Liver (tissue), 9 donors: ENCODE measurements around the gene DNAH5. TPM values are rescaled to one million over a fixed set of nuclear protein-coding genes. Genes with fewer than 3 reads are reported as not detected.

Experiments
- DNase-seq: peaks from one replicate; pipeline ENCODE4 v3.0.0-alpha.2; 2017; ENCODE audit warnings: low spot score
- H3K27ac ChIP-seq, 2 donors: one replicate each; pipeline ENCODE4 v1.7.0; 2013; ENCODE audit warnings: inconsistent platforms in 2 of 2, low read length in 2 of 2, control low read depth in 1 of 2, low read depth in 1 of 2, mild to moderate bottlenecking in 1 of 2
- H3K27me3 ChIP-seq, 4 donors: one replicate each; pipeline versions ENCODE4 v1.6.1 to v1.7.0; 2013; ENCODE audit warnings: low read length in 3 of 4, inconsistent platforms in 1 of 4, mild to moderate bottlenecking in 1 of 4, moderate library complexity in 1 of 4; ENCODE audit not compliant: control insufficient read depth in 4 of 4, insufficient read depth in 4 of 4
- H3K36me3 ChIP-seq, 4 donors: one replicate each; pipeline versions ENCODE4 v1.6.1 to v1.7.0; 2013; ENCODE audit warnings: low read length in 3 of 4, mild to moderate bottlenecking in 3 of 4, low read depth in 1 of 4, moderate library complexity in 1 of 4; ENCODE audit not compliant: control insufficient read depth in 4 of 4, insufficient read depth in 3 of 4
- H3K4me1 ChIP-seq, 4 donors: one replicate each; pipeline versions ENCODE4 v1.6.1 to v1.7.0; 2013; ENCODE audit warnings: low read length in 3 of 4, mild to moderate bottlenecking in 3 of 4, moderate library complexity in 1 of 4; ENCODE audit not compliant: control insufficient read depth in 4 of 4, insufficient read depth in 4 of 4
- H3K4me3 ChIP-seq, 3 donors: one replicate each; pipeline versions ENCODE4 v1.6.1 to v1.7.0; 2013; ENCODE audit warnings: low read length in 3 of 3, control low read depth in 1 of 3, low read depth in 1 of 3, mild to moderate bottlenecking in 1 of 3
- H3K9ac ChIP-seq, 2 donors: one replicate each; pipeline ENCODE4 v1.7.0; 2013; ENCODE audit warnings: low read length in 2 of 2, mild to moderate bottlenecking in 2 of 2, moderate library complexity in 2 of 2, control low read depth in 1 of 2, low read depth in 1 of 2
- H3K9me3 ChIP-seq, 4 donors: one replicate each; pipeline versions ENCODE4 v1.6.1 to v1.7.0; 2013; ENCODE audit warnings: low read length in 3 of 4; ENCODE audit not compliant: control insufficient read depth in 4 of 4
- EGR1 ChIP-seq, 2 donors: IDR thresholded peaks; 2 replicates each; pipeline ENCODE4 v1.6.1; 2016 to 2018; ENCODE audit warnings: antibody characterized with exemption in 2 of 2, low read depth in 2 of 2
- FOXA1 ChIP-seq: IDR thresholded peaks from 2 replicates; pipeline ENCODE4 v1.6.1; 2016; ENCODE audit warnings: antibody characterized with exemption
- FOXA2 ChIP-seq: IDR thresholded peaks from 2 replicates; pipeline ENCODE4 v1.6.1; 2016; ENCODE audit warnings: antibody characterized with exemption
- GABPA ChIP-seq, 2 donors: IDR thresholded peaks in 1 of 2; conservative IDR thresholded peaks in 1 of 2; 2 replicates each; pipeline ENCODE4 v1.6.1; 2016; ENCODE audit warnings: antibody characterized with exemption in 2 of 2, mild to moderate bottlenecking in 1 of 2, moderate library complexity in 1 of 2
- HNF4A ChIP-seq, 2 donors: conservative IDR thresholded peaks; 2 replicates each; pipeline ENCODE4 v1.6.1; 2016; ENCODE audit warnings: antibody characterized with exemption in 2 of 2, mild to moderate bottlenecking in 2 of 2
- HNF4G ChIP-seq: IDR thresholded peaks from 2 replicates; pipeline ENCODE4 v1.6.1; 2016; ENCODE audit warnings: antibody characterized with exemption
- JUND ChIP-seq, 2 donors: IDR thresholded peaks; 2 replicates each; pipeline ENCODE4 v1.6.1; 2016; ENCODE audit warnings: antibody characterized with exemption in 2 of 2
- NR2F2 ChIP-seq: IDR thresholded peaks from 2 replicates; pipeline ENCODE4 v1.6.1; 2016; ENCODE audit warnings: antibody characterized with exemption
- RAD21 ChIP-seq, 2 donors: IDR thresholded peaks; 2 replicates each; pipeline ENCODE4 v1.6.1; 2016; ENCODE audit warnings: antibody characterized with exemption in 2 of 2, mild to moderate bottlenecking in 2 of 2
- SP1 ChIP-seq: IDR thresholded peaks from 2 replicates; pipeline ENCODE4 v1.6.1; 2018; ENCODE audit warnings: antibody characterized with exemption, mild to moderate bottlenecking
- TAF1 ChIP-seq: conservative IDR thresholded peaks from 2 replicates; pipeline ENCODE4 v1.6.1; 2016; ENCODE audit warnings: antibody characterized with exemption, mild to moderate bottlenecking
- YY1 ChIP-seq: IDR thresholded peaks from 2 replicates; pipeline ENCODE4 v1.6.1; 2016; ENCODE audit warnings: antibody characterized with exemption, mild to moderate bottlenecking
- WGBS: extraction: QIAGEN DNeasy Blood & Tissue Kit; methylation state at CpG from one replicate; pipeline ENCODE4 v1.1.7; 2013; 5-methylcytosine and 5-hydroxymethylcytosine counted together
- polyA plus RNA-seq, 2 donors: library from polyadenylated mRNA; stranded (reverse) in 1 of 2; unstranded in 1 of 2; fragments of 200-250 nt in 1 of 2; fragments of >200 nt in 1 of 2; fragmentation: Nextera tagmentation in 1 of 2; extraction: Ambion mirVana in 1 of 2; gene quantifications; one replicate each; pipeline versions ENCODE4 v1.2.1 to v1.2.3, GENCODE V29; 2013 to 2015
- total RNA-seq, 2 donors: library from RNA; depleted of rRNA; stranded (reverse); fragments of >200 nt; gene quantifications; one replicate each; pipeline ENCODE4 v1.2.3, GENCODE V29; 2014
- TF ChIP-seq, protein P1 (sequence below): fragments of 150-350 bp; IDR thresholded peaks from 2 replicates; pipeline ENCODE4 v1.5.1; 2017; ENCODE audit warnings: improper control_type of control experiment, low read depth, low read length; ENCODE audit not compliant: missing input control
- TF ChIP-seq, protein P2 (sequence below): IDR thresholded peaks from 2 replicates; pipeline ENCODE4 v1.6.1; 2016; ENCODE audit warnings: antibody characterized with exemption
- TF ChIP-seq, protein P3 (sequence below): IDR thresholded peaks from 2 replicates; pipeline ENCODE4 v1.6.1; 2016; ENCODE audit warnings: antibody characterized with exemption, mild to moderate bottlenecking
- TF ChIP-seq, protein P4 (sequence below): IDR thresholded peaks from 2 replicates; pipeline ENCODE4 v1.6.1; 2016; ENCODE audit warnings: antibody characterized with exemption
- TF ChIP-seq, protein P5 (sequence below): IDR thresholded peaks from 2 replicates; pipeline ENCODE4 v1.6.1; 2016; ENCODE audit warnings: antibody characterized with exemption
- donor health status: healthy.
- donor health status: healthy.
- donor health status: healthy.
- donor health status: healthy.
- donor health status: healthy.

Gene DNAH5
- total and polyA plus RNA-seq, 4 donors, result 0.19 to 14.8 (median 4.4) TPM

DNA sequence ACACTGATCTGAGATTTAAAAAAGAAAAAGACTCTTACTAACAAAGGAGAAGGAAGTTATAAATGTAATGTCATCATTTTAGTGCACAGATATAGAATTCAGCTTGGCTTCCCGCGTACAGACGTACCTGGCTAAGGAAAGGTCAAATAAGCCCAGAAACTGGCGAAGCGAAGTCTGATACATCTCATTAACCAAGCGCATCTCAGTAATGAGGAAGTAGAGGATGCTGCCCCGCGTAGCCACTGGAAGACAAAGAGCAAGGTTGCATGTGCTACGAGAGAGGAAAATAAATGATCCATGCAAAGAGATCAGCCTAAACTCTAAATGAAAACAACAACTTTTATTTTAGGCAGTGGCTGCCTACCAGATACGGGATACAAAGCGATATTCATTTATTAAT, 208.8 kb downstream of the DNAH5 start:
- 90% methylated on average over 11 of the region's 11 CpGs for WGBS
- no peak for DNase-seq
- H3K27me3 ChIP-seq, result no peaks in the 10 kb centered on the region
- no peaks in the 10 kb centered on the region for H3K36me3 ChIP-seq
- no peak overlapping the region for H3K9ac ChIP-seq
- TF ChIP-seq, protein P1, sequence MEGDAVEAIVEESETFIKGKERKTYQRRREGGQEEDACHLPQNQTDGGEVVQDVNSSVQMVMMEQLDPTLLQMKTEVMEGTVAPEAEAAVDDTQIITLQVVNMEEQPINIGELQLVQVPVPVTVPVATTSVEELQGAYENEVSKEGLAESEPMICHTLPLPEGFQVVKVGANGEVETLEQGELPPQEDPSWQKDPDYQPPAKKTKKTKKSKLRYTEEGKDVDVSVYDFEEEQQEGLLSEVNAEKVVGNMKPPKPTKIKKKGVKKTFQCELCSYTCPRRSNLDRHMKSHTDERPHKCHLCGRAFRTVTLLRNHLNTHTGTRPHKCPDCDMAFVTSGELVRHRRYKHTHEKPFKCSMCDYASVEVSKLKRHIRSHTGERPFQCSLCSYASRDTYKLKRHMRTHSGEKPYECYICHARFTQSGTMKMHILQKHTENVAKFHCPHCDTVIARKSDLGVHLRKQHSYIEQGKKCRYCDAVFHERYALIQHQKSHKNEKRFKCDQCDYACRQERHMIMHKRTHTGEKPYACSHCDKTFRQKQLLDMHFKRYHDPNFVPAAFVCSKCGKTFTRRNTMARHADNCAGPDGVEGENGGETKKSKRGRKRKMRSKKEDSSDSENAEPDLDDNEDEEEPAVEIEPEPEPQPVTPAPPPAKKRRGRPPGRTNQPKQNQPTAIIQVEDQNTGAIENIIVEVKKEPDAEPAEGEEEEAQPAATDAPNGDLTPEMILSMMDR, result no peak
- TF ChIP-seq FOXA2 (no peak), EGR1 (IDR thresholded peaks at IDR 0.05; ENCODE audit: low read depth in 2 of 2) (no peak)
- TF ChIP-seq, protein P2, sequence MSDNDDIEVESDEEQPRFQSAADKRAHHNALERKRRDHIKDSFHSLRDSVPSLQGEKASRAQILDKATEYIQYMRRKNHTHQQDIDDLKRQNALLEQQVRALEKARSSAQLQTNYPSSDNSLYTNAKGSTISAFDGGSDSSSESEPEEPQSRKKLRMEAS, result no peak
- TF ChIP-seq, protein P3, sequence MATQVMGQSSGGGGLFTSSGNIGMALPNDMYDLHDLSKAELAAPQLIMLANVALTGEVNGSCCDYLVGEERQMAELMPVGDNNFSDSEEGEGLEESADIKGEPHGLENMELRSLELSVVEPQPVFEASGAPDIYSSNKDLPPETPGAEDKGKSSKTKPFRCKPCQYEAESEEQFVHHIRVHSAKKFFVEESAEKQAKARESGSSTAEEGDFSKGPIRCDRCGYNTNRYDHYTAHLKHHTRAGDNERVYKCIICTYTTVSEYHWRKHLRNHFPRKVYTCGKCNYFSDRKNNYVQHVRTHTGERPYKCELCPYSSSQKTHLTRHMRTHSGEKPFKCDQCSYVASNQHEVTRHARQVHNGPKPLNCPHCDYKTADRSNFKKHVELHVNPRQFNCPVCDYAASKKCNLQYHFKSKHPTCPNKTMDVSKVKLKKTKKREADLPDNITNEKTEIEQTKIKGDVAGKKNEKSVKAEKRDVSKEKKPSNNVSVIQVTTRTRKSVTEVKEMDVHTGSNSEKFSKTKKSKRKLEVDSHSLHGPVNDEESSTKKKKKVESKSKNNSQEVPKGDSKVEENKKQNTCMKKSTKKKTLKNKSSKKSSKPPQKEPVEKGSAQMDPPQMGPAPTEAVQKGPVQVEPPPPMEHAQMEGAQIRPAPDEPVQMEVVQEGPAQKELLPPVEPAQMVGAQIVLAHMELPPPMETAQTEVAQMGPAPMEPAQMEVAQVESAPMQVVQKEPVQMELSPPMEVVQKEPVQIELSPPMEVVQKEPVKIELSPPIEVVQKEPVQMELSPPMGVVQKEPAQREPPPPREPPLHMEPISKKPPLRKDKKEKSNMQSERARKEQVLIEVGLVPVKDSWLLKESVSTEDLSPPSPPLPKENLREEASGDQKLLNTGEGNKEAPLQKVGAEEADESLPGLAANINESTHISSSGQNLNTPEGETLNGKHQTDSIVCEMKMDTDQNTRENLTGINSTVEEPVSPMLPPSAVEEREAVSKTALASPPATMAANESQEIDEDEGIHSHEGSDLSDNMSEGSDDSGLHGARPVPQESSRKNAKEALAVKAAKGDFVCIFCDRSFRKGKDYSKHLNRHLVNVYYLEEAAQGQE, result no peak
- TF ChIP-seq, protein P4, sequence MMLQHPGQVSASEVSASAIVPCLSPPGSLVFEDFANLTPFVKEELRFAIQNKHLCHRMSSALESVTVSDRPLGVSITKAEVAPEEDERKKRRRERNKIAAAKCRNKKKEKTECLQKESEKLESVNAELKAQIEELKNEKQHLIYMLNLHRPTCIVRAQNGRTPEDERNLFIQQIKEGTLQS, result no peak
- no peaks in the 10 kb centered on the region for H3K4me1 ChIP-seq
- no peak overlapping the region for H3K27ac ChIP-seq
- H3K4me3 ChIP-seq, result no peak overlapping the region
- H3K9me3 ChIP-seq, result peaks cover 0 to 2% (median 0%) of the 10 kb centered on the region in 4 donors

DNA sequence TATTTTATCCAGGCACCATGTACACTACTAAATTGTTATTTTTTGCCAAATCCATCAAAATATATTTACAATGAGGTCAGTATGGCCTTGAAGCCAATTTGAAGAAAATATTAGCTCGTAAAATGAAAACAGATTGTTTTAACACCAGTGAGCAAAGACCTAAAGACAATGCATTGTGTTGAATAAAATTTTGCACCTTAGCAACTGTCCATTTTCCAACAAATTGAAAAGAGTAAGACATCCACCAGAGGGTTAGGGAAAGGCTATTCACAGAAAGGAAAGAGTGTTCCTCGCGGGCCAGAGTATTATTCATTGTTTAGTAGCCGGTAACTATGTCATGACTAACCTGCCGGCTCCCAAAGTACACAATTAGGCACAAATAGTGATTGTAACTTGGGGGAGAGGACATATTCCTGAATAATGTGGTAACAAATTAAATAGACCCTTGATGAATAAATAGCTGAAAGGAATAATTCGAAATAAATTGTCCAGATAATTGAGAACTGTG, 213.3 kb downstream of the DNAH5 start:
- DNase-seq, result no peak
- Histone ChIP-seq H3K9ac (no peak overlapping the region), H3K27ac (no peak overlapping the region), H3K27me3 (no peaks in the 10 kb centered on the region), H3K9me3 (peaks cover 0 to 2% (median 0%) of the 10 kb centered on the region in 4 donors), H3K4me3 (no peak overlapping the region), H3K4me1 (no peaks in the 10 kb centered on the region), H3K36me3 (no peaks in the 10 kb centered on the region)
- WGBS, result 84% methylated on average over 6 of the region's 6 CpGs
- TF ChIP-seq NR2F2, result no peak
- TF ChIP-seq GABPA (IDR thresholded peaks at IDR 0.05 in 1 of 2, conservative IDR thresholded peaks at IDR 0.05 in 1 of 2), result no peak
- TF ChIP-seq EGR1 (IDR thresholded peaks at IDR 0.05; ENCODE audit: low read depth in 2 of 2), result no peak
- TF ChIP-seq, protein P2, result no peak
- TF ChIP-seq, protein P1, result no peak
- TF ChIP-seq, protein P5, sequence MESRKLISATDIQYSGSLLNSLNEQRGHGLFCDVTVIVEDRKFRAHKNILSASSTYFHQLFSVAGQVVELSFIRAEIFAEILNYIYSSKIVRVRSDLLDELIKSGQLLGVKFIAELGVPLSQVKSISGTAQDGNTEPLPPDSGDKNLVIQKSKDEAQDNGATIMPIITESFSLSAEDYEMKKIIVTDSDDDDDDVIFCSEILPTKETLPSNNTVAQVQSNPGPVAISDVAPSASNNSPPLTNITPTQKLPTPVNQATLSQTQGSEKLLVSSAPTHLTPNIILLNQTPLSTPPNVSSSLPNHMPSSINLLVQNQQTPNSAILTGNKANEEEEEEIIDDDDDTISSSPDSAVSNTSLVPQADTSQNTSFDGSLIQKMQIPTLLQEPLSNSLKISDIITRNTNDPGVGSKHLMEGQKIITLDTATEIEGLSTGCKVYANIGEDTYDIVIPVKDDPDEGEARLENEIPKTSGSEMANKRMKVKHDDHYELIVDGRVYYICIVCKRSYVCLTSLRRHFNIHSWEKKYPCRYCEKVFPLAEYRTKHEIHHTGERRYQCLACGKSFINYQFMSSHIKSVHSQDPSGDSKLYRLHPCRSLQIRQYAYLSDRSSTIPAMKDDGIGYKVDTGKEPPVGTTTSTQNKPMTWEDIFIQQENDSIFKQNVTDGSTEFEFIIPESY, result no peak
- no peak for TF ChIP-seq TAF1
- TF ChIP-seq SP1, result no peak
- TF ChIP-seq HNF4G, result no peak
- no peak for TF ChIP-seq JUND (IDR thresholded peaks at IDR 0.05)
- TF ChIP-seq HNF4A (conservative IDR thresholded peaks at IDR 0.05), result no peak
- TF ChIP-seq FOXA2, result no peak
- TF ChIP-seq, protein P4, result no peak
- no peak for TF ChIP-seq YY1
- TF ChIP-seq, protein P3, result no peak
- TF ChIP-seq FOXA1, result no peak
- no peak for TF ChIP-seq RAD21 (IDR thresholded peaks at IDR 0.05)
